Myocyte (in vitro differentiated cells): ENCODE measurements around the gene AHNAK2. TPM values are rescaled to one million over a fixed set of nuclear protein-coding genes. Genes with fewer than 3 reads are reported as not detected.

ENCODE experiments used
- DNase-seq: peaks from one replicate; pipeline ENCODE4 v3.0.0-alpha.2; 2012; ENCODE audit warnings: low read depth
- total RNA-seq: library from RNA; depleted of rRNA; stranded (reverse); fragments of >200 nt; gene quantifications from 2 replicates; pipeline ENCODE4 v1.2.3, GENCODE V29; 2014

The AHNAK2 gene
- total RNA-seq, 1 donor from 2014 or later = 150 TPM

DNA sequence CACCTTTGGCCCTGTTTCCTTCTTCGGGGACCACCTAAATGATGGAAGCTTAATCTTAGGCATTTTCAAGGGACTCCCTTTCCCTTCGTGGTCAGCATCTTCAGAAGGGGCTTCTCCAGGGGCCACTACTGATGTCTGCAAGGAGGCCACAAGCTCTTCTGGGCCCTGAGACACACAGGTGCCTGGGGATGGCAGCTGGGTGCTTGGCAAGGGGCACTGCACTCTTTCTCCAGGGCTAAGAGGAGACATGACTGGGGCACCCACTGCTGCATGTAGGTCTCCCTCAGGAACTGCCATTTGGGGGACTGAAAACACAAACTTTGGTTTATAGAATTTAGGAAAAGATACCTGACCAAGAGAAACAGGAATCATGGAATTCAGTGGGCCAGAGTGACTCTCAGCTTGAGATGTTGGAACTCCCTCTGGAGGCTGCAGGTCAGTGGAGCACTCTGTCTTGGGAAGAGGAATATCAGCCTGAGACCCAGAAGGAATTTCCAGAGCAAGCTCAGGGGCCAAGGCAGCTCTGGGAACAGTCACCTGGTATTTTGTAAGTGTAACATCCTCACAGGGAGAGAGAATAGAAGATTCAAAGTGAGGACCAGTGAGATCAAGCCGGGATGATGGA, 37.5 kb downstream of the AHNAK2 start:
- DNase-seq = no peak

DNA sequence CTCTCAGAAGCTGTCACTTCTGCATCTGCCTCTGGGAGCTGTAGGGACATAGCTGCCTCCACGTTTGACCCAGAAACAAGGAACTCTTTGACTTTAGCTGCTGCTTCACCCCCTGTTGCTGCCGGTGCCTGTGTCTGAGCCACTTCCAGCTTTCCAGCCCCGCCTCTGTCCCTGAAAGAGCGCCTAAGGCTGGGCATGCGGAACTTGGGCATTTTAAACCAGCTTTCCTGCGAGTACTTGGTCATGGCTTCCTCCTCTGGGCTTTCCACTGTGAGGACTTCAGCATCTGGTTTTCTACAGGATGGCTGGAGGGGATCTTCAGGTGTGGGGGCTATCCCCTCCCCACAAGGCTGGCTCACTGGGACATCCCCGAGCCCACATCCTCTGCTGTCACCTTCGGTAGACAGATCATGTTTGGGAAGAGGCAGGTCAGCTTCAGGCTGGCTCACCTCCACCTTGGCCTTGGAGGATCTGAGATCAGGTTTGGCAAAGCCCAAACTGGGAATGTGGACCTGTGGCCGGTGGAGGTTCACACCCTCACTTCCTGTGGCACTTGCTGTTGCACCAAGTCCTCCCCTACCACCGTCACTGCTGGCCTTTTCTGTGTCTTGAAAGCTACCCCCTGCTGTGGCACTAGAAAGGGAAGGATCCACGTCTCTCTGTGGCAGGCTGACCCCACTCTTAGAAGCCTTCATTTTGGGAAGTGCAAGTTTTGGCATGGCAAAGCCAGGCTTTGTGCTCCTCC, 38.3 kb downstream of the AHNAK2 start:
- DNase-seq = no peak

DNA sequence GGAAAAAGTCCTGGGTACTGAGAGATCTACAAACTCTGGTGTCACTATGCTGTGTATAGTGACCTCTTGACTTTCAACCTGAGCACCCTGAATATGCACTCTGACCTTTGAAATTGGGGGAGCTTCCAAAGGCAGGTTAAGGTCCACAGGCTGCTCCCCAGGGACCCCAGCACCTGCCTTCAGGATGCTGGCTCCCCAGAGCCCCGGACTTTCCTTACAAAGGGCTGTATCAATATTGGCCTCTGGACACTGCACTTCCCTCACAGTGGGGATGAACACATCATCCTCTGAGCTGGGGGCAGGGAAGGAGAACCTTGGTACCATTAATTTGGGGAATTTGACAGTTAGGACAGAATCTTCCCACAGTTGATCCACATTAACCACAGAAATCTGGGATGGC, 39.2 kb downstream of the AHNAK2 start:
- DNase-seq = no peak

DNA sequence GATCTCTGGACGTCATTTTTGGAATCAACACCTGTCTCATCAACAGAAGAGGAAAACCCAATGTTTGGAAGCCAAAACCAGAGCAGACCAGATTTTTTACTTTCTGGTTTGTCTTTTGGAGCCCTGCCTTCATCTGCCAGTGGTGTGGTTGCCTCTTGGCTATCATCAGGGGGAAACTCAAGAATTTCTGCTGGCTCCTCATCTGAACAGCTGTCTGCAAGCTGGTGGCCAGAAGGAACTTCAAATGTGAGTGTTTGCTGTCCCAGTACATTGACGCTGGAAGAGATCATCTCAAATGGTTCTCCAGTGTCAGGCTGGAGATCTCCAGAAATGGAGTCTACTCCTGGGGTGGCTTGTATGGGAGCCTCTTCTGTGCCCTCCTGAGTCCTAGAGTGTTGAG, 39.7 kb downstream of the AHNAK2 start:
- DNase-seq = peak; percentile 80

DNA sequence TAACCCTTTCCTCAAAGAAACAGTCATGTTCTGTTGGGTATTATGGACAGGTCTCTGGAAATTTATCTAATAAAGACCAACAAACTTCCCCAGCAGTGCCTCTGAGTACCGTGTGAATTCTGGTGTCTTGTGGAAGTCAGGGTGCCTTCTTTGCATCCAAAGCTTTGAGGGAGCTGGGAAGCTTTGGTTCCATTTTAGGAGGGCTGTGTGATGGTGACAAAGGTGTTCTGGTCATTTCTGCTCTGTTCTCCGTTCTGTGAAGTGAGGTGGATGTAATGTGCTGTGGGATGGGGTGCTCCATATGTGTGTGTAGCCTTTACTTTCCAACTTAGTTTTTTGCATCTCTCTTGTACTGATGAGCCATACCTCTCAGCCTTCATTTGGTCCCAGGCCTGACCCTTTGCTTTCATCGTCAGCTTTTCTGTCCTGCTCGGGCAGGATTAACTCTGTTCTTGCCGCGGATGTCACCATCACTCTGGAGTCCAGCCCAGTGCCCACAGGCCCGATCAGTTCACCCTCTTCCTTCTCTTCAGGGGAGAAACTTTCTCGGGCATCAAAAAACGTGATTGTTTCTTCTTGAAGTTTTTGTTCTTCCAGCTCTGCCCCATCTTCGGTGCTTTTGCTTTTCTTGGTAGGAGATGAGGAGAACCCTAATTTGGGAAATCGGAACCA, 40.3 kb downstream of the AHNAK2 start:
- DNase-seq = no peak

DNA sequence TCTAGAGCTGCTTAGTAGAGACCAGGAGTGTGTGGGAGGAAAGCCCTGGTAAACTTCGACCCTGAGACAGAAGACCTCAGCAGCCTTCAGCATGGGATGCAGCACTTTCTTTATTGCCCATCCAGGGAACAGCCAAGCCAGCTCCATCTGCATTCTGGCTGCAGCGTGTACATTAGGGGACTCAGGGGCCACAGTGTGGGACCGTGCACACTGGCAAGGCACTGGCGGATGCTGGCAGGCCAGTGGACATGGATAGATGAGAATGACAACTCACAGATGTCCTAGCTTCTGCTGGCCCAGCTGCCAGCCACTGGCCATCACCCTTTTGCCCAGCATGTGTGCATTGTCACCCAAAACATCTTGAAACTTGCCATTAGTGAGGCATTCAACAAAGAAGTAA, 41.0 kb downstream of the AHNAK2 start:
- DNase-seq = no peak

DNA sequence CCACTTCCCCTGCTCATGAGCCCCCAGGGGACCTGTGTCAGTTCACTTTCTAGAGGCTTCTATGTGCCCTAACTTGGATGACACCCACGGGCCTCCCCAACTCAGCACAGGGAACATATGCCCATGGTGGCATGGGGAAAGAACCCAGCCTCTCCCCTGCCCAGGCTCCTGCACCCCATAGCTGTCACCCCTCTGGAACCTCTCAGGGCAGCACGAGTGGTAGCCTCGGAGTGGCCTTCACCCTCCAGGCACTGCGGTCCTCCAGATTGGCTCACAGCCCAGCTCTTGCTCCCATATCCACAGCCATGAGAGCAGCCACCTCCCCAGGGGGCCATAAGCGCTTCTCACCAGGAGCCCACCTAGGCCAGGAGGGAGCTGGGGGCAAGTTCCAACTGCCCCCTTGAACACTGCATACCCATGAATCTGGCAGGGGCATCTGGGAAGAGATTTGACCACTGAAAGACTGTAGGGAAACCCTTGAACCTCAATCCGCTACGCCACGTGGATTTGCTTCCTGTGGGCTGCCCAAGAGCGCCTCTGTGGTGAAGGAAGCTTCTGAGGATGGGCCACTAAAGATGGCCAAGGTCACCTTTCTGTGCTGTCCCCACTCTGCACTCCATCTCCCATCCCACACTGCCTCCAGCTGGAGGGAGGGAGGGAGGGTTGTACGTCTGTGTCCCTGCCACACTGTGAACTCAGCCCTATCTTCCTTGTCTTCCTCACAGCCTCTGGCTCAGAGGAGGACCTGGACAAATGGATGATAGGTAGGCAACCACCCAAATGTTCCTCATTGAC, 41.6 kb downstream of the AHNAK2 start:
- no peak for DNase-seq

DNA sequence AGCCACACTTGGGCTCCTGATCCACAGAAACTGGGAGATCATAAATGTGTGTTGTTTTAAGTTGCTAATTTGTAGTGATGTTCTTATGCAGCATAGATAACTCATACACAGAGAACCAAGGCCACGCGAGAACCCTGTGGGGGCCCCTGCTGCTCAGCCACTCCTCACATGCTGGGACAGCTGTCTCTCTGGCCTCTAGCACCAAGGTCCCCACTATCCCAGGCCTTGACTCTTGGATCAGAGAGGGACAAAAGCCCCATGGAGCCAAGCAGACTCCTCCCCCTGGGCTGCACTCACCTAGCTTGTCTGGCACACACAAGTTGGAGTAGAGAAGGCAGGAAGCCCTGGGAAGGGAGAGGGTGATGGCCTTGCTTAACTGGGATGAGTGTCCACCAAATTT, 42.2 kb downstream of the AHNAK2 start:
- DNase-seq = peak; percentile 55

DNA sequence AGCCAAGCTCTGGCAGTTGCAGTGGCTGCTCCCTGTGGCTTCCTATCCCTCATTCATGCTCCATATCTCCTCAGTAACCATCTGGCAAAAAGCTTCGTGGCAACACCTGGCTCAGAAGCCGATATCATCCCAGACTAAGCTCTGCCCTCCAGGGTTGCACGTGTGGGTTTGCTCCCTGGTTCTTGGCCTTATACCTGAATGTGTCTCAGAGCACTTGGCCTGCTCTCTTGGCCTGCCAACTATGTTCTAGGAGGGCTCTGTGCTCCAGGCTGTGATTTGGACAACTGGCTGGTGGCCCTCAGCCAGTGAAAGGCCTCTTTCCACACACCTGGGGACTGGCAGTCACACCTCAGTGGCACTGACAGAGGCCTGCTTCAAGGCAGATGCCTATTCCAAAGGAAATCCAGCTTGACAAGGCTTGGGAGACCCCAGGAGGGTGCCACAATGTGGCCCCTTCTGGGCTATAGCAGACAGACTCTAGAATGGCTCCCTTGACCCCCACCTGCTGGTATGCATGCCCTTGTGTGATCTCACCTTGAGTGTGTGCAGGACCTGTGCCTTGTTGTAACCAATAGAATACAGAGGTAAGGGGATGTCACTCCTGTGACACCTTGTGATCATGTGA, 43.0 kb downstream of the AHNAK2 start:
- peak; percentile 34 for DNase-seq

DNA sequence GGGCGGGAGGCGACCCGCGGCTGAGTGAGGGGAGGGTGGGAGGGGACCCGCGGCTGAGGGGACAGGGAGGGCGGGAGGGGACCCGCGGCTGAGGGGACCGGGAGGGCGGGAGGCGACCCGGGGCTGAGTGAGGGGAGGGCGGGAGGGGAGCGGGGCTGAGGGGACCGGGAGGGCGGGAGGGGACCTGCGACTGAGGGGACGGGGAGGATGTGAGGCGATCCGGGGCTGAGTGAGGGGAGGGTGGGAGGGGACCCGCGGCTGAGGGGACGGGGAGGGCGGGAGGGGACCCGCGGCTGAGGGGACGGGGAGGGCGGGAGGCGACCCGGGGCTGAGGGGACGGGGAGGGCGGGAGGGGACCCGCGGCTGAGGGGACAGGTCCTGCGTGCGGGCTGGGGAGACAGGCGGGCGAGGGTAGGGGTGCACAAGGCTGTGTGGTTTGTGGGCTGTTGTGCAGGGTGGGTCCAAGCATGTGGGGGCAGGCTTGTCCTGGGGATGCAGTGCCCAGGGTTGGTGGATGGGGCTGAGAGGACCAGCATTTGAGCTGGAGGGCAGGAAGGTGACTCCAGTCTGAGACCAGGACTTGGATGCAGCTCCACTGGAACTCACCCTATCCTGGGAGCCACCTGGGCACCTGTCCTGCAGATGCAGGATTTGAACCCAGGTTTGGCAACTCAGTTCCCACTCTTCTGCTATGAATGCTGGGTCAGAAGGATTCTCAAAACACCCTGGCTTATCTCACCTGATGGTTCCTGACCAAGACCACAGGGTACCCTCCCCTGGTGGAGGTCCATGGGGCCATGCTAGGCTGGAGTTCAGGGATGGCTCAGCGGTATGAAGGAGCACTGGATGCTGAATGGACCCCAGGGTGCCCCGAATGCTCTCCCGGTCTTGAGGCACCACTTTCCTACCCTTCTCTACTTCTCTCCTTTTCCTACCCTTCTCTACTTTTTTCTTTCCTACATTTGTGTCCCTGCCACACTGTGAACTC, 44.1 kb downstream of the AHNAK2 start:
- no peak for DNase-seq

DNA sequence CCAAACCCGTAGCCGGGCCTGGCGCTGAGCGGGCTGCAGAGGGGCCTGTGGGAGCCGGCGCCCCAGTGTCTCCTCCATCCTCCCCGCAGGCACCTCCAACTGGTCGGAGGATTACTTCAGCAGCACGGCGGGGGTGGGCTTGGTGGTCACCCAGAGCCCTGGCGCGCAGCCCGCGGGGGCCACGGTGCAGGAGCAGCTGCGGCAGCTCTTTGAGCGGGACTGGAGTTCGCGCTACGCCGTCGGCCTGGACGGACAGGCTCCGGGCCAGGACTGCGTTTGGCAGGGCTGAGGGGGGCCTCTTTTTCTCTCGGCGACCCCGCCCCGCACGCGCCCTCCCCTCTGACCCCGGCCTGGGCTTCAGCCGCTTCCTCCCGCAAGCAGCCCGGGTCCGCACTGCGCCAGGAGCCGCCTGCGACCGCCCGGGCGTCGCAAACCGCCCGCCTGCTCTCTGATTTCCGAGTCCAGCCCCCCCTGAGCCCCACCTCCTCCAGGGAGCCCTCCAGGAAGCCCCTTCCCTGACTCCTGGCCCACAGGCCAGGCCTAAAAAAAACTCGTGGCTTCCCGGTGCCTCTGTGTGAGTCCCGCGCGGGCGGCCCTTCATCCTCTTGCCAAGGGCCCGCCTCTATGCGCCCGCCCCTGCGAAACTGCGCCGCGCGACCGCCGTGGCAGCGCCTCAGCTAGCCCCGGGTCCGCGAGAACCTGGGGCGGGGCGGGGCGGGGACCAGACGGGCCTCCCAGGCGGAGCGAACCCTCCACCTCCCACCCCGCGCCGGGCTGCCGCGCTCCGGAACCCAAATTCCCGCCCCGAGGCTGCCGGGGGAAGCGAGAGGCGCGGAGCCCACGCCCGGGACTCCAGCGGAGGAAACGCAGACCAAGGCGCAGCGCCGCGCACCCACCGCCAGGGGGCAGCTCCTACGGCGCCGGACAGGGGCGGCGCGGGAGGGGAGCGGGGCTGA, 45.2 kb downstream of the AHNAK2 start:
- peak; percentile 87 for DNase-seq

DNA sequence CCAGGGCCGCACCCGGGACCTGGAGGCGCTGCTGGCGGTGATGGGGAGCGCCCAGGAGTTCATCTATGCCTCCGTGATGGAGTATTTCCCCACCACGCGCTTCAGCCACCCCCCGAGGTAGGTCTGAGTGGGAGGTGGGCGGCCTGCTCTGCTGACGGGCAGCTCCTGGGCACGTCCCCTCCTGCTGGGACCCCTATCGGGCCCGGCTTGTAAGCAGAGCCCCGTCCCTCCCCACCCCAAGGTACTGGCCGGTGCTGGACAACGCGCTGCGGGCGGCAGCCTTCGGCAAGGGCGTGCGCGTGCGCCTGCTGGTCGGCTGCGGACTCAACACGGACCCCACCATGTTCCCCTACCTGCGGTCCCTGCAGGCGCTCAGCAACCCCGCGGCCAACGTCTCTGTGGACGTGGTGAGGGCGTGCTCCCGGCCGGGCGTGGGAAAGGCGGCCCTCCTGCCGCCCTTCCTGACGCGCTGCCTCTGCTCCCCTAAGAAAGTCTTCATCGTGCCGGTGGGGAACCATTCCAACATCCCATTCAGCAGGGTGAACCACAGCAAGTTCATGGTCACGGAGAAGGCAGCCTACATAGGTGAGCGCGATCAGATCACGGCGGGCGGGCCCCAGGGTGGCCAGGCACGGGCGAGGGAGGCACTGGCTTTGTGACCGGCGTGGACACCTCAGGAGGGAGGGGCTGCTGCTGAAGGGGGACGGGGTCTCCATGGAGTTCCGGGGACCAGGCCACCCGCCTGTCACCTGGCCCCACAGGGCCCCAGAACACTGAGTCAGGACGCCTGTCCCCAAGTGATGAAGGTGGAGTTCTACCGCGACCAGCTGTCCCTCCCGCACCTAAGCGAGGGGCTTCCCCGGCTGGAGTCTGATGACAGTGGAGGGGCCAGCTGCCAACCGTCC, 46.2 kb downstream of the AHNAK2 start:
- no peak for DNase-seq

DNA sequence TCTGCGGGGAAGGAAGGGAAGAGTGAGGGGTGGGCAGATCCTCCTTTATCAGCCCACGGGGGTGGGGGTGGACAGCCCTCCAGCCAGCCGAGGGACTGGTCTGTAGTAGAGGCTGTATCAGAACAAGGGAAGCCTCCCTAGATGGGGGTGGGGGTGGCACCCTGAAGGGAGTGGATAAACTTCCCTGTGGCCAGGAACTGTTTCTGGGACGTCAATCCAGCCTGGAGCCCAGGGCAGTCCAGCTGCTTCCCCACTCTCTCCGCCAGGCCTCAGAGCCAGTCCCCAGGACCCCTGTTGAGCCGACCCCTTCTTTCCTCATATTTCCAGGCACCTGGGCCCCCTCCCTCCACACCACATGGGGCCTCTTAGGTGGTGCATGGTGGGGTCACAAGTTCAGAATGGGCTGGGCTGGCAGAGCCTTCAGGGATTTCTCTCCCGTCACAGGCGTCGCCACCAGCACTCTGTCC, 46.8 kb downstream of the AHNAK2 start:
- DNase-seq = no peak

DNA sequence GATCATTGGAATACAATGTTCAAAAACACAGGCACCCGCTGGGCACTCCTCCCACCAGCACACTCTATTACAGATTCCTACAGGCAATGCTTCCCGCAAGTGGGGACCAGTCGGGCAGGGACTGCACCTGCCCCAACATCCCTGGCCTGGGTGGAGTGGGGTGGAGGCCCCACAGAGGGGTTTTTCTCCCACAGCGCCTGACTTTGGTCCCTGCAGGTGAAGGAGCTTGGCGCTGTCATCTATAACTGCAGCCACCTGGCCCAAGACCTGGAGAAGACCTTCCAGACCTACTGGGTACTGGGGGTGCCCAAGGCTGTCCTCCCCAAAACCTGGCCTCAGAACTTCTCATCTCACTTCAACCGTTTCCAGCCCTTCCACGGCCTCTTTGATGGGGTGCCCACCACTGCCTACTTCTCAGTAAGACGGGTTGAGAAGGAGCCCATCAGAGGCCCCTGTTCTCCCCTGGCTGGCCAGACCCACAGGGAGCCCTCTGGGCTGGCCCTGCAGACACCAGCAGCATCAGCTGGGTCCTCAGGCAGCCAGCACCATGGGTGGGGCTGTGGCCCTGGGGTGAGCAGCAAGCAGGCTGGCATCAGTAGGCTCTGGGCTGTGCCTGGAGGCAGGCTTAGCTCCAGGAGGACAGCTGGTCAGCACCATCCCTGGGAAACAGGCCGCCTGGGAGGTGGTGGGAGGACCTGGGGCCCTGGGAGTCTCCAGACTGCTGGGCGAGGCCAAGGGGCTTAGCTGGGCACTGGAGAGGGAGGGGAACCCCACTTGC, 47.5 kb downstream of the AHNAK2 start:
- DNase-seq = peak; percentile 85

DNA sequence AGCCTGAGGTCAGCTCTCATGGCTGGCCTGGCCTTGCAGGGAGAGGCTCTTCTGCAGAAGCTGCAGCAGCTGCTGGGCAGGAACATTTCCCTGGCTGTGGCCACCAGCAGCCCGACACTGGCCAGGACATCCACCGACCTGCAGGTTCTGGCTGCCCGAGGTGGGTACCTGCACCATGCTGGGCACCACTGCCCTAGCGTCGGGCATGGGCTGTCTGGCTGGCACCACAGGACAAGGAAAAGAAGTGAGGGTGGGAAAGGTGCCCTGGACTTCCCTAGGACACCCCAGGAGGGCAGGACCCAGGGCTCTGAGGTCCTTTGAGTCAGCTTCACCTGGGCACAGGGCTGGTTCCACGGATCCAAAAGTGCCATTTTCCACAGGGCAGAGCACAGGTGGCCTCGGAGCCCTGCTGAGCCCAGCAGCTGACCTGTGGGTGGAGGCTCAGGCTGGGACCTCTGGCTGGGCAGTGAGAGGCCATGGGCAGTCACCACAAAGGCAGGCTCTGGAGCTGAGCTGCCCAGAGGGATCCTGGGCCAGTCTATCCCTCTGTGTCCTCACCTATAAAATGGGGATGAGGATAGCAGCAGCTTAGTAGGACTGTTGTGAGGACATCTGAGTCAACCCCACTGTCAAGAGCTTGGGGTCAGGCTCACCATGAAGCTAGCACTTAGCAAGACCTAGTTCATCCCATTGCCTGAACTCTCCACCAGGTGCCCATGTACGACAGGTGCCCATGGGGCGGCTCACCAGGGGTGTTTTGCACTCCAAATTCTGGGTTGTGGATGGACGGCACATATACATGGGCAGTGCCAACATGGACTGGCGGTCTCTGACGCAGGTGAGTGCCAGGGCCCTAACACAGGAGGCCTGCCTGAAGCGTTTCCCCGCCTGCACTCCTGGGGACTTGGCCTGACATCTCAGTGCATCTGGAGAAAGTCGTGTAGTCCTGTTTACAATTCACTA, 48.6 kb downstream of the AHNAK2 start:
- no peak for DNase-seq
